PC-9 (cell line): ENCODE measurements around the gene XPO6. TPM values are rescaled to one million over a fixed set of nuclear protein-coding genes. Genes with fewer than 3 reads are reported as not detected.

Experiments
- BruUV-seq: library from RNA; stranded (reverse); fragments of 400-500 nt; replicated peaks from 2 replicates; lab custom pipeline; 2021; lab: Mats Ljungman, UMichigan
- CTCF ChIA-PET: fragments of 300-600 bp; sonication (Branson Sonifier 250); formaldehyde crosslinking; loops from one replicate; lab custom pipeline; 2022; ENCODE audit warnings: antibody characterized with exemption; lab: Charles Lee
- POLR2A ChIA-PET: fragments of 300-600 bp; sonication (Branson Sonifier 250); formaldehyde crosslinking; loops from one replicate; lab custom pipeline; 2022; ENCODE audit warnings: antibody characterized with exemption; ENCODE audit not compliant: unreplicated experiment; lab: Charles Lee
- DNase-seq, 2 experiments: peaks; one replicate each; pipeline versions ENCODE4 v3.0.0 to v3.0.0-alpha.2; 2015 to 2022; ENCODE audit warnings: mixed read lengths in 1 of 2
- H2AFZ ChIP-seq: fragments of 200-600 bp; sonication (generic); 2 replicates; pipeline ENCODE4 v1.8.1; 2017; ENCODE audit warnings: antibody characterized with exemption
- H3F3A ChIP-seq: fragments of 200-600 bp; sonication (generic); 2 replicates; pipeline ENCODE4 v1.8.1; 2017; ENCODE audit warnings: antibody characterized with exemption, mild to moderate bottlenecking, low read depth; ENCODE audit not compliant: insufficient read depth
- H3K27ac ChIP-seq: fragments of 200-600 bp; sonication (generic); 2 replicates; pipeline ENCODE4 v1.6.1; 2016; ENCODE audit warnings: mixed run types
- H3K27me3 ChIP-seq: fragments of 200-600 bp; sonication (generic); 2 replicates; pipeline ENCODE4 v1.6.1; 2016; ENCODE audit warnings: low read depth, mixed run types; ENCODE audit not compliant: insufficient read depth
- H3K36me3 ChIP-seq: fragments of 200-600 bp; sonication (generic); 2 replicates; pipeline ENCODE4 v1.6.1; 2016; ENCODE audit warnings: low read depth, mixed run types
- H3K4me1 ChIP-seq: fragments of 200-600 bp; sonication (generic); replicated peaks from 2 replicates; pipeline ENCODE4 v1.6.1; 2016; ENCODE audit warnings: mixed run types; ENCODE audit not compliant: insufficient read depth
- H3K4me2 ChIP-seq: fragments of 200-600 bp; sonication (generic); 2 replicates; pipeline ENCODE4 v1.6.1; 2017; ENCODE audit warnings: mixed run types
- H3K4me3 ChIP-seq: fragments of 200-600 bp; sonication (generic); 2 replicates; pipeline ENCODE4 v1.6.1; 2016; ENCODE audit warnings: mixed run types
- H3K79me2 ChIP-seq: fragments of 200-600 bp; sonication (generic); 2 replicates; pipeline ENCODE4 v1.6.1; 2017; ENCODE audit warnings: low read depth, mixed run types
- H3K9me2 ChIP-seq: fragments of 200-600 bp; sonication (generic); 2 replicates; pipeline ENCODE4 v1.8.1; 2017; ENCODE audit warnings: mild to moderate bottlenecking; ENCODE audit not compliant: insufficient read depth
- H3K9me3 ChIP-seq: fragments of 200-600 bp; sonication (generic); 2 replicates; pipeline ENCODE4 v1.8.1; 2016; ENCODE audit warnings: low read depth; ENCODE audit not compliant: insufficient read depth
- H4K20me1 ChIP-seq: fragments of 200-600 bp; sonication (generic); 2 replicates; pipeline ENCODE4 v1.8.1; 2017; ENCODE audit not compliant: insufficient read depth
- CTCF ChIP-seq: fragments of 200-600 bp; sonication (generic); conservative IDR thresholded peaks from 2 replicates; pipeline ENCODE4 v1.6.1; 2017; ENCODE audit warnings: mixed run types, antibody characterized with exemption, mild to moderate bottlenecking, moderate library complexity
- EZH2 ChIP-seq: fragments of 200-600 bp; sonication (generic); IDR thresholded peaks from 2 replicates; pipeline ENCODE4 v1.8.0; 2017; ENCODE audit warnings: antibody characterized with exemption, low read depth
- intact Hi-C: fragments of 100-400 bp; cut with micrococcal nuclease; formaldehyde crosslinking; loops from one replicate; pipeline ENCODE4 v1.10.0; 2022; ENCODE audit not compliant: unreplicated experiment
- total RNA-seq: library from RNA; stranded (reverse); gene quantifications from 2 replicates; pipeline ENCODE4 v1.2.3, GENCODE V29; 2021

The XPO6 gene
- total RNA-seq, 1 experiment from 2014 or later: 154 TPM

DNA sequence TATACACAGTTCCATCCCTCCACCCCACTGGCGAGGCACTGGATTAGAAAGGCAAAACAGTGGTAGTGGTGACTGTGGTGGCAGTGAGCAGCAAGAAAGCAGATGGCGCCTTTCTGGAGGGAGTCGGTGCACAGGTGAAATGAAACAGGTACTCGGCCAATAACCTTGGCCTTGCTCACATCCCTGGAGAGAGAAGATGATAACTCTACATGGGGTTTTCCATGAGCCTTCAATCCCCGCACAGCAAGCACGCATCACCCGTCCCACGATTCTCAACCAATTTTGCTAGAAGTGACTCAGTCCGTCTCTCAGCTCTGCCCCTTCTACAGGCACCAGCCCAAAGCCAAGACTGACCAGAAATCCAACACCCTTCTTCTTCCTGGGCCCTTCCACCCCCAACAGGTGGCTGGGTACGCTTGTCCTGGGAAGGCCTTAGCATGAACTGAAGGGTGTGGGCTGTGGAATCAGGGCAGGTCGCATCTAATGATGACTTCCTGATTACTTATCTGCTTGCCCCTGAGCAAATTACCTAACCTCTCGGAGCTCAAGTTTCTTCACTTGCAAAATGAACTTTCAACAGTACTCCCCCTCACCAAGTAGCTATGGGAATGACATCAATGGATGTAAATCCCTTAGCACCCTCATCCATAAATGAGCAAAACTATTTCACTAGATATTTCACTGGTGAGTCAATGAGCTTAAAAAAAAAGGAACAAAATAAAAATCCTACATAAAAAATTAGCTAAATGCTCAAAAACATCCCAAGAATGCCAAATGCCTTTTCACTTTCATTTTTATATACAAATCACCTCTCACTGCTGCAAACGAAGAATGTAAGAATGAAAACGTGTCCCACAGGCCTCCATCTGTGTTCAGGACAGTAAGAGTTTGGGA, 18.0 kb downstream of the XPO6 start:
- DNase-seq: peak; percentile 84 to 98
- POLR2A ChIA-PET: interaction anchor here (0.6 to 1.0 kb wide), 3 partner anchors 12 to 1955 kb away, joined by 3 to 30 read pairs (median 3); no protein-coding TSS in a partner anchor
- no TSS peak for BruUV-seq
- Histone ChIP-seq H3K9me3 (no peaks in the 10 kb centered on the region), H3K27ac (peak overlapping the region; percentile 75), H4K20me1 (peaks cover 14% of the 10 kb centered on the region; the same call in 1 of the 2 replicates), H3K9me2 (no peaks in the 10 kb centered on the region), H3K36me3 (peaks cover 23% of the 10 kb centered on the region; the same call in 1 of the 2 replicates), H3K79me2 (peaks cover 93% of the 10 kb centered on the region), H3K27me3 (no peaks in the 10 kb centered on the region), H2AFZ (no peak overlapping the region), H3K4me1 (peaks cover 73% of the 10 kb centered on the region), H3F3A (peaks cover 41% of the 10 kb centered on the region), H3K4me3 (no peak overlapping the region), H3K4me2 (peak overlapping the region; percentile 67)
- no peak for TF ChIP-seq EZH2
- no peak for TF ChIP-seq CTCF
- intact Hi-C loops: loop anchor here (1.0 kb wide), 3 partner anchors 12 to 26 kb away; no protein-coding TSS in a partner anchor
- CTCF ChIA-PET: interaction anchor here (0.8 kb wide), 1 partner anchor 27 kb away, joined by 4 read pairs; no protein-coding TSS in a partner anchor

DNA sequence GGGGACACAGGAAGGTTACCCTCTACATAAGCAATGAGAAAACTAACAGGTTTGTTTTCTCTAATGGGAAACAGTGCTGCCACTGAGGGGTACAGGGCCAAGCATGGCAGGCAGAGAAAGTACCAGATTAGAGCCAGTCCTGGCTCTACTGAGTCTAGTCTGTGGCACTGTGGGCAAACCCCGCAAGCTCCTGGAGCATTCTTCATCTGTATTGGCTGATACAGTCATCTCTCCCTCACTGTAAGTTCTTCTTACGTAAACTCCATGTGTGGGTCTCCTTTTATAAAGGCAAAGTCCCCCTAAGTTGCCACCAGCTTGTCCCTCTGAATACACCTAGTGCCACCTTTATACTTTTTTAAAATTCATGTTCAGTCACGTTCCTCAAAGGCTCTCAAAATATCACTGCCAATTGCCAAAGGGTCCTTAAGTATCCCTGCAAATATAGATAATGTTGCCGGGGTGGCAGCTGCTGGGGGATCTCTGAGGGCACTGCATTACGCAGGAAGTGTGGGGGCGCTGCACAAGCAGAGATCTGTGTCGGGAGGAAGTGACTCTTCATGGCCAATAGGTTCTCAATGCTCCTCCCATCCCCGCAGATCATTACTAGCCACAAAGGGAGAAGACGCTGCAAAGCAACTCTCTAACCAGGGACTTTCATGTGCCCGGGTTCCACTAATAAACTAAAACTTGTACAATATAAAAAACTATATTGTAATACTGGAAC, 18.8 kb downstream of the XPO6 start:
- Histone ChIP-seq H3K27ac (peak overlapping the region; percentile 75), H3K36me3 (peaks cover 23% of the 10 kb centered on the region; the same call in 1 of the 2 replicates), H3K27me3 (no peaks in the 10 kb centered on the region), H4K20me1 (peaks cover 17% of the 10 kb centered on the region; the same call in 1 of the 2 replicates), H3K4me1 (peaks cover 73% of the 10 kb centered on the region), H2AFZ (no peak overlapping the region), H3K4me3 (no peak overlapping the region), H3F3A (peaks cover 41% of the 10 kb centered on the region), H3K4me2 (peak overlapping the region; percentile 67), H3K9me3 (no peaks in the 10 kb centered on the region), H3K9me2 (no peaks in the 10 kb centered on the region), H3K79me2 (peaks cover 95% of the 10 kb centered on the region)
- TF ChIP-seq EZH2: no peak
- TF ChIP-seq CTCF: no peak
- ChIA-PET CTCF (interaction anchor here (0.5 kb wide), 1 partner anchor 134 kb away, joined by 9 read pairs; no protein-coding TSS in a partner anchor), POLR2A (no interaction called here)
- BruUV-seq: TSS peak; percentile 32
- intact Hi-C loops: no loop called here
- no peak for DNase-seq

DNA sequence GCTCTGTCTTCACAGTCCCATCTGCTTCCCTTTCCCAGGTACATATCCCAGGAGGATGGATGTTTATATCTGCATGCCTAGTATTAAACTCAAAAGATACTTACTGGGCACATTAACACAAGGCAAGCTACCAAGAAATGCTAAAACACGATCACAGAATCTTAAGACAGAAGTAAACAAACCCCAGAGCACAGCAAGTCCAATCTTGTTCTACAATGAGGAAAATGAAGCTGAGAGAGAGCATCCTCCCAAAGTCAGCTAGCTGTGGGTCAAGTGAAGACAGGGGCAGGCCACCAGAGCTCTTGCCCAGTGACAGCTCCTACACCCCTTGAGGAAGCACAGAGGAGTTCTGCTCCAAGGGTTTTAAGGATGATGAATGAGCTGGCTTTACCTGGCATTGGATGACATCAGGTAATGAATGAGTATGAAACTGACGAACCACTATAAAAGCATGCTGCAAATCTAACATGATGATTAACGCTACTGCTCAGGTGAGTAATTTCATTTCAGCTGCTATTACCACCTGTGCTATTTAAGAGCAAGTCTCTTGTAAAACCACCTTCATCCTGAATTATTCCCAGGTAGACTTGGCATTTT, 20.3 kb downstream of the XPO6 start:
- TF ChIP-seq CTCF (no peak), EZH2 (no peak)
- Histone ChIP-seq H3K27ac (no peak overlapping the region), H3K4me1 (peaks cover 63% of the 10 kb centered on the region), H3K9me2 (no peaks in the 10 kb centered on the region), H3K79me2 (peaks cover 96% of the 10 kb centered on the region), H3K9me3 (no peaks in the 10 kb centered on the region), H2AFZ (no peak overlapping the region), H3K4me3 (no peak overlapping the region), H4K20me1 (peaks cover 25% of the 10 kb centered on the region; the same call in 1 of the 2 replicates), H3K36me3 (peaks cover 19% of the 10 kb centered on the region; the same call in 1 of the 2 replicates), H3F3A (peaks cover 33% of the 10 kb centered on the region), H3K4me2 (no peak overlapping the region), H3K27me3 (no peaks in the 10 kb centered on the region)
- no TSS peak for BruUV-seq
- ChIA-PET CTCF (interaction anchor here (0.6 kb wide), 1 partner anchor 94 kb away, joined by 5 read pairs; no protein-coding TSS in a partner anchor), POLR2A (no interaction called here)
- peak in 1 of 2 experiments; percentile 55 for DNase-seq
- intact Hi-C loops: no loop called here
